ENCODE results near the gene ECSCR.

ECSCR gene

DNA sequence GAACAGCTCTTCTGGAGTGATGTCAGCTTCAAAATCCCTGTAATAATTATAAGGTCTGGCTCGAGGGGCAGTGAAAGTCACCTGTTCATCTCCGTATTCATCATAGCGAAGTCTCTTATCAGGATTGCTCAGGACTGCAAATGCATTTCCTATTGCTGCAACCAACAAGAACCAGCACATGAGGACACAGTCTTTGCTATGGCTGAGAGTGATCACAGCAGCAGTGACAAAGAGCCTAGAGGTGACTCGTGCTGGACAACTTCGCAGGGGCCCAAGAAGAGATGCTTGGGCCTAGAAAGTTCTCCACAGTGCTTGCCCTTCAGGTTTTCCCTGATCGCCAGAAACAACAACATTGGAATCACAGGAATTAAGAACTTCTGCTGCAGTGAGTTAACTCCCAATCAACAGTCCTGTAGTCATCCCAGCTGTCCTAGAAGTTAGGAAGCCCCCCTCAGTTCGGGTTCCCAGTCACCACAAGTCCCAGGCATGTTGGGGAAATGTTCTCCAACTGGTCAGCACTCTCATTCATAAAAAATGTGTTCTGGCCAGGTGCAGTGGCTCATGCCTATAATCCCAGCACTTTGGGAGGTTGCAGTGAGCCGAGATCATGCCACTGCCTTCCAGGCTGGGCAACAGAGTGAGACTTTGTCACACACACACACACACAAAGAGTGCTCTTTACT is 36.2 kb downstream of the ECSCR start:
- Histone ChIP-seq H3K9me3 (ENCODE audit: control insufficient read depth, insufficient read depth, low read depth, low read length) (no peaks in the 10 kb centered on the region), H3K27ac (ENCODE audit: extremely low read depth, low read depth, low read length) (no peak overlapping the region), H3K36me3 (ENCODE audit: control insufficient read depth in 2 of 2, insufficient read depth in 1 of 2, low read length in 2 of 2) (peaks cover 56 to 61% of the 10 kb centered on the region in 2 experiments), H3K4me3 (ENCODE audit: low read depth, low read length) (no peak overlapping the region), H3K4me1 (ENCODE audit: control insufficient read depth, insufficient read depth, low read length) (no peaks in the 10 kb centered on the region)
- CTCF ChIA-PET: interaction anchor here (0.8 to 9.2 kb wide), 2 partner anchors 88 to 121 kb away, joined by 3 to 246 read pairs; no protein-coding TSS in a partner anchor
- POLR2A ChIA-PET: interaction anchor here (0.8 kb wide), 1 partner anchor 13 kb away, joined by 6 read pairs; the partner anchor contains the start of gene DNAJC18
- no peak for TF ChIP-seq ZNF626 (tag by site-specific recombination; IDR thresholded peaks at IDR 0.05)
- no peak for TF ChIP-seq ZNF610 (tag by site-specific recombination; IDR thresholded peaks at IDR 0.05; ENCODE audit: borderline replicate concordance)
- TF ChIP-seq ZNF426 (tag by site-specific recombination; IDR thresholded peaks at IDR 0.05): no peak
- TF ChIP-seq TCF7L2 (IDR thresholded peaks at IDR 0.05; ENCODE audit: borderline replicate concordance, low read depth, low read length): no peak
- no peak for TF ChIP-seq KLF16 (tag by site-specific recombination; IDR thresholded peaks at IDR 0.05)
- no peak for TF ChIP-seq ZNF837 (tag by site-specific recombination; IDR thresholded peaks at IDR 0.05)
- no peak for TF ChIP-seq HIC1 (tag by site-specific recombination; IDR thresholded peaks at IDR 0.05)
- TF ChIP-seq ZNF18 (tag by site-specific recombination; IDR thresholded peaks at IDR 0.05): no peak
- no peak for TF ChIP-seq ZNF600 (tag by site-specific recombination; IDR thresholded peaks at IDR 0.05)
- TF ChIP-seq ZNF202 (tag by site-specific recombination; IDR thresholded peaks at IDR 0.05; ENCODE audit: borderline replicate concordance): no peak
- TF ChIP-seq ZNF670 (tag by site-specific recombination; IDR thresholded peaks at IDR 0.05; ENCODE audit: low read depth): no peak
- TF ChIP-seq, protein P1, sequence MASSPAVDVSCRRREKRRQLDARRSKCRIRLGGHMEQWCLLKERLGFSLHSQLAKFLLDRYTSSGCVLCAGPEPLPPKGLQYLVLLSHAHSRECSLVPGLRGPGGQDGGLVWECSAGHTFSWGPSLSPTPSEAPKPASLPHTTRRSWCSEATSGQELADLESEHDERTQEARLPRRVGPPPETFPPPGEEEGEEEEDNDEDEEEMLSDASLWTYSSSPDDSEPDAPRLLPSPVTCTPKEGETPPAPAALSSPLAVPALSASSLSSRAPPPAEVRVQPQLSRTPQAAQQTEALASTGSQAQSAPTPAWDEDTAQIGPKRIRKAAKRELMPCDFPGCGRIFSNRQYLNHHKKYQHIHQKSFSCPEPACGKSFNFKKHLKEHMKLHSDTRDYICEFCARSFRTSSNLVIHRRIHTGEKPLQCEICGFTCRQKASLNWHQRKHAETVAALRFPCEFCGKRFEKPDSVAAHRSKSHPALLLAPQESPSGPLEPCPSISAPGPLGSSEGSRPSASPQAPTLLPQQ (tag by site-specific recombination; IDR thresholded peaks at IDR 0.05): no peak
- no peak for TF ChIP-seq ZNF664 (tag by site-specific recombination; IDR thresholded peaks at IDR 0.05)

- POLR2A ChIA-PET: interaction anchor here (0.8 kb wide), 1 partner anchor 14 kb away, joined by 6 read pairs; the partner anchor contains the start of gene DNAJC18
Observed at GRCh38 chr5:139425497-139425896, 37.0 kb downstream of the ECSCR start.

More at GRCh38 chr5:139425497-139425896, 37.0 kb downstream of the ECSCR start:
- no peak for TF ChIP-seq SCRT1 (tag by site-specific recombination; IDR thresholded peaks at IDR 0.05; ENCODE audit: borderline replicate concordance)
- TF ChIP-seq PRDM6 (tag by site-specific recombination; IDR thresholded peaks at IDR 0.05): no peak
- no peaks in the 10 kb centered on the region for H3K4me1 ChIP-seq (ENCODE audit: control insufficient read depth, insufficient read depth, low read length)
- H3K9me3 ChIP-seq (ENCODE audit: control insufficient read depth, insufficient read depth, low read depth, low read length): no peaks in the 10 kb centered on the region
- CTCF ChIA-PET: interaction anchor here (0.6 to 9.2 kb wide), 2 partner anchors 40 to 88 kb away, joined by 3 to 246 read pairs; no protein-coding TSS in a partner anchor
- H3K4me3 ChIP-seq (ENCODE audit: low read depth, low read length): no peak overlapping the region
- no peak overlapping the region for H3K27ac ChIP-seq (ENCODE audit: extremely low read depth, low read depth, low read length)
- peaks cover 64 to 67% of the 10 kb centered on the region in 2 experiments for H3K36me3 ChIP-seq (ENCODE audit: control insufficient read depth in 2 of 2, insufficient read depth in 1 of 2, low read length in 2 of 2)
